Measurements from ENCODE around the gene LIPE.

DNA sequence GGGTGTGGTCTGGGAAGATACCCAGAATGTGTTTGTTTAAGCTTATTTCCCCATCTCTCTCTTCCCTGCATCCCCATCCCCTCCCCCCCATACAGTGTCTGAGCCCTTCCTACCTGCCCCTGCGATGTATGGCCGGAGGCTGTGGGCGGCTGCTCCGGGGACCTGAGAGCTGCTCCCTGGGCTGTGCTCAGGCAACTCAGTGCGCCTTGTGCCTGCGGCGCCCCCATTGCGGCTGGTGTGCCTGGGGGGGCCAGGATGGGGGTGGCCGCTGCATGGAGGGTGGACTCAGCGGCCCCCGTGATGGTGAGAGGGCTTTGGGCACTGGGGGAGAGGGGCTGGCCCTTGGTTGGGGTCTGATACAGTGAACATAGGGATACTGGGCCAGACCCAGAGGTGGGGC is 58.8 kb downstream of the LIPE start:
- TF ChIP-seq, protein P1, sequence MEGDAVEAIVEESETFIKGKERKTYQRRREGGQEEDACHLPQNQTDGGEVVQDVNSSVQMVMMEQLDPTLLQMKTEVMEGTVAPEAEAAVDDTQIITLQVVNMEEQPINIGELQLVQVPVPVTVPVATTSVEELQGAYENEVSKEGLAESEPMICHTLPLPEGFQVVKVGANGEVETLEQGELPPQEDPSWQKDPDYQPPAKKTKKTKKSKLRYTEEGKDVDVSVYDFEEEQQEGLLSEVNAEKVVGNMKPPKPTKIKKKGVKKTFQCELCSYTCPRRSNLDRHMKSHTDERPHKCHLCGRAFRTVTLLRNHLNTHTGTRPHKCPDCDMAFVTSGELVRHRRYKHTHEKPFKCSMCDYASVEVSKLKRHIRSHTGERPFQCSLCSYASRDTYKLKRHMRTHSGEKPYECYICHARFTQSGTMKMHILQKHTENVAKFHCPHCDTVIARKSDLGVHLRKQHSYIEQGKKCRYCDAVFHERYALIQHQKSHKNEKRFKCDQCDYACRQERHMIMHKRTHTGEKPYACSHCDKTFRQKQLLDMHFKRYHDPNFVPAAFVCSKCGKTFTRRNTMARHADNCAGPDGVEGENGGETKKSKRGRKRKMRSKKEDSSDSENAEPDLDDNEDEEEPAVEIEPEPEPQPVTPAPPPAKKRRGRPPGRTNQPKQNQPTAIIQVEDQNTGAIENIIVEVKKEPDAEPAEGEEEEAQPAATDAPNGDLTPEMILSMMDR (IDR thresholded peaks at IDR 0.05): no peak
- TF ChIP-seq POLR2A (IDR thresholded peaks at IDR 0.05): no peak

All from adrenal gland (tissue), 5 donors.